GM18502 (cell line): Measurements from ENCODE around the gene ENOX2.
"Not testable (repeated sequence)": the region's sequence is repeated elsewhere in the genome, so short reads cannot be mapped to it uniquely, and the experiment has no call there.

Source experiments
- ATAC-seq: cut with Tn5 transposase; IDR thresholded peaks from one replicate; pipeline ENCODE4 v1.9.1; 2021; ENCODE audit warnings: mild to moderate bottlenecking; ENCODE audit not compliant: unreplicated experiment, poor library complexity

Gene ENOX2

DNA sequence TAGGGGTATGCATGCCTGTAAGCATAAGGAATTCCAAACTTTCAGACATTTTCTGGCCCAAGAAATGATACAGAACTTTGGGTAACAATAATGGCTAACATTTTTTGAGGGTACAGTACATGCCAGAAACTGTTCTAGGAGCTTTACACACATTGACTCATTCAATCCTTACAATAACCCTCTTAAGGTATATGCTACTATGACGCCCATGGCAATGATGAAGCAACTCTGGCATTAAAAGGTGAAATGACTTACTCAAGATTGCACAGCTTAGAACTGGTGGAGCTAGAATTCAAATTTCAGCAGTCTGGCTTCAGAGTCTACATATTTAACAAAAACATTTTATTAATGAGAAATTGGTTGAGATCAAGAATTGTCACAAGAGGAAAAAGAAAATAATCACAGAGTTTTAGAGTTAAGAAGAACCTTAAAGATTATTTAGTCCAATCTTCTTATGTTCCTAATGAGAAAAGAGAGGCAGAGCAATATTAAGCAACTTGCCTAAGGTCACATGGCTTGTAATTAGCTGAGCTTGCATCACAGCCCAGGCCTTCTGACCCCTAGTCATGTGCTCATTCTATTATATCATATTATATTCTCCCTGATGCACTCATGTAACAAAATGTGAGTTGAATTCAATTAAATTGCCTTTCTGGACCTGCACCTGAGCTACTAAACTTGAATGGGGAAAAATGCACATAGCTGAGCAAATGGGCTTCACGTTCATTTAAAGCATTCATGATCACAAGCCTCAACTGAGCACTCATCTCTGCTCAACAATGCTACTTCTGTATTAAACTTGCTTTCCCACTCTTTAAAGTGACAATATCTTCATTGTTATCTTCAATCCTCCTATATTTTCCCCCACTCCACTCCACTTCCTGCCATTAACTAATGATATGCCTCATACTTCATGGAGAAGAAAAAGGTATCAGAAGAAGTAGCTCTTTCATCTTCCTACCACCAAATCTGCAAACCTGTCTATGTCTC lies 73.2 kb downstream of the ENOX2 start:
- no peak for ATAC-seq

- ATAC-seq = no peak
Observed at GRCh38 chrX:130828641-130829040, 74.4 kb downstream of the ENOX2 start.

GRCh38 chrX:130827648-130828047 lies 75.4 kb downstream of the ENOX2 start:
- no peak for ATAC-seq

GRCh38 chrX:130826249-130826648 lies 76.8 kb downstream of the ENOX2 start:
- no peak for ATAC-seq

- no peak for ATAC-seq
Observed at GRCh38 chrX:130825525-130825924, 77.5 kb downstream of the ENOX2 start.

- not testable (repeated sequence) for ATAC-seq
Observed at GRCh38 chrX:130819367-130819766, 83.6 kb downstream of the ENOX2 start.

GRCh38 chrX:130813932-130814331 lies 89.1 kb downstream of the ENOX2 start:
- ATAC-seq = not testable (repeated sequence)

DNA sequence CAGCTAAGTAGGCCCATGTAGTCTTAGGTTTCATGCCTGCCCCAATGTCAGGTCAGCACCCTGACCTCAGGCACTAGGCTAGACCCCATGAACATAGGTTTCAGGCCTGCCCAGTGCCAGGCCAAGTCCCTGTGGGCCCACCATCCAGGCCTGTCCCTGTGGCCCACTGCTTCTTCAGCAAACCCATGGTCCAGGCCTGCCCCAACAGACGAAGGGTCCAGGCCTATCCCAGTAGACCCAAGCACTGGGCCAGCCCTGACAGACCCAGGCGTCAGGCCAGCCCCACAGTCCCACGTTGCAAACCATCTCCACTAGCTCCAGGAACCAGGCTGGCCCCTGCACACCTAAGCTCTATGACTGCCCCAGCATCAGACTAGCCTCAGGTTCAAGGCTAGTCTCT lies 92.4 kb downstream of the ENOX2 start:
- no peak for ATAC-seq

GRCh38 chrX:130805903-130806302 lies 97.1 kb downstream of the ENOX2 start:
- no peak for ATAC-seq

- no peak for ATAC-seq
Observed at GRCh38 chrX:130803537-130803936, 99.5 kb downstream of the ENOX2 start.

DNA sequence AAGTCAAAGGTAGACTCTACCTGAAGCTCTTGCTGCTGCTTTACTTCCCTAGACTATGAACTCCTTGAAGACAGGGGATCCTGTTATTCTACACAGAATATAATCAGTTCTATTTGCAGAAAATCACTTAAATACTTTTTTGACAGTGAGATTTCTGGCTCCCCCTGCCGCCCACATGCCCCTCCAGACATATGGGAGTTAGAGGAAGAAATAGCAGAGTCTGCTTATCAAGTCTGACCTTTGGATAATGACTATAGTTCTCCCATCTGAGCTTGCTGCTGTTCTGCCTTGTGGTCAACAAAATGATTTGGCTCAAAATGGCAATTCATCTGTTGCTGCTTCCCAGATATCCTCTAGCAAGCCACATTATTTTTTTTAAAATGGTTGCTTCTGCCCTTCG lies 101.1 kb downstream of the ENOX2 start:
- no peak for ATAC-seq

DNA sequence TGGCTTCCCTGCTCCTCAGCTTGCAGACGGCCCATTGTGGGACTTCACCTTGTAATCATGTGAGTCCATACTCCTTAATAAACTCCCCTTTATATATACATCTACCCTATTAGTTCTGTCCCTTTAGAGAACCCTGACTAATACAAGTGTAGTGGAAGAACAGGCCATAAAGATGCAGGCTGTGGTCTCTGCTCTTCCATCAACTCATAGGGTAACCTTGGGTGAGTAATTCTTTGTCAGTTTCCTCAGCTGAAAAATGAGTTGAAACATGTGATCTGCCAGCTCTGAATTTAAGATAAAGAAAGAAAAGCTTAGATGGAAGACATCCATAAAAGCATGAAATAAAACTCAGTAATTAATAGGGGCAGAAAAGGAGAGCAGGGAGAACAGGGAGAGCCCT lies 103.6 kb downstream of the ENOX2 start:
- ATAC-seq = no peak

DNA sequence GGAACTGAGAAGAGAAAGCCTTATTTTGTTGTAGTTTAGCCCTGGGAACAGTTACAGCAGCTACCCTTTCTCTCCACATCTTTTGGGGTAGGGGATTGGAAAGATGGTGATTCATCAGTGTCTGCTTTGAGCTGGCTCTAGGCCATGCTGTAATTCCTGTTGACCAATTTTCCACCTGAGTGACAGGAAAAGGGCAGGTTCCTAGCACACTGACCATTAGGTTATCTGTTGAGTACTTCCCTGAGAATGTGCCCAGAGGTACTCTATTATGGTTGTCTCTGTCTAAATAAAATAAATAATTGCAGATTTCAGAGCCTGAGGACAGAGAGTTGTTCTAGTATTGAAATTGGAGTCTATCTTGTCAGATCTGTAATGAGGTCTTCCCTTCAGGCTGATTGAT lies 109.0 kb downstream of the ENOX2 start:
- no peak for ATAC-seq

DNA sequence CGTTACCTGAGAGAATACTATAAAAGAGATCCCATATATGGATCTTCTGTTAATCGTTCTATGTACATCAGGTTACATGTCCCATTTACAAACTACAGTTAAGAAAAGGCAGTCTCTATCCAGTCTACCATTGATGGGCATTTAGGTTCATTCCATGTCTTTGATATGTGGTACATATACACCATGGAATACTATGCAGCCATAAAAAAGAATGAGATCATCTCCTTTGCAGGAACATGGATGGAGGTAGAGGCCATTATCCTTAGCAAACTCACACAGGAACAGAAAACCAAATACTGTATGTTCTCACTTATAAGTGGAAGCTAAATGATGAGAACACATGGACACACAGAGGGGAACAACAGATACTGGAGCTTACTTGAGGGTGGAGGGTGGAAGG lies 111.1 kb downstream of the ENOX2 start:
- ATAC-seq = not testable (repeated sequence)

DNA sequence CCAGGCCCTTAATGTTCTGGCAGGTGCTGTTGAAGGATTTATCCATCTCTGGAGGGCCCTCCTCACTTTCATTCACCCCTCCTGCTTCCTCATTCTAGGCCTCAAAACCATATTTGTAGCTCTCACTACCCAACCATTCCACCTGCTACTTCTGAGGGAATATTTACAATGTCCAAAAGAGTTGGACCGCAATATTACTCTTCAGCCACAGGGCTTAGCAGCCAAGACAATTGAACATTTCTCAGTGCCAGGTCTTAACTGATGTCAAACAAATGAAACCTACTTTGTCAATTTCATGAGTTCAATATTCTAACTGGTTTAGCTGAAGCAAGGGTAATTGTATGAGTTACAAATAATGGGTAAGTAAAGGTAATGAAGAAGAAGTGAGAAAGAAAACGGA lies 113.2 kb downstream of the ENOX2 start:
- no peak for ATAC-seq

DNA sequence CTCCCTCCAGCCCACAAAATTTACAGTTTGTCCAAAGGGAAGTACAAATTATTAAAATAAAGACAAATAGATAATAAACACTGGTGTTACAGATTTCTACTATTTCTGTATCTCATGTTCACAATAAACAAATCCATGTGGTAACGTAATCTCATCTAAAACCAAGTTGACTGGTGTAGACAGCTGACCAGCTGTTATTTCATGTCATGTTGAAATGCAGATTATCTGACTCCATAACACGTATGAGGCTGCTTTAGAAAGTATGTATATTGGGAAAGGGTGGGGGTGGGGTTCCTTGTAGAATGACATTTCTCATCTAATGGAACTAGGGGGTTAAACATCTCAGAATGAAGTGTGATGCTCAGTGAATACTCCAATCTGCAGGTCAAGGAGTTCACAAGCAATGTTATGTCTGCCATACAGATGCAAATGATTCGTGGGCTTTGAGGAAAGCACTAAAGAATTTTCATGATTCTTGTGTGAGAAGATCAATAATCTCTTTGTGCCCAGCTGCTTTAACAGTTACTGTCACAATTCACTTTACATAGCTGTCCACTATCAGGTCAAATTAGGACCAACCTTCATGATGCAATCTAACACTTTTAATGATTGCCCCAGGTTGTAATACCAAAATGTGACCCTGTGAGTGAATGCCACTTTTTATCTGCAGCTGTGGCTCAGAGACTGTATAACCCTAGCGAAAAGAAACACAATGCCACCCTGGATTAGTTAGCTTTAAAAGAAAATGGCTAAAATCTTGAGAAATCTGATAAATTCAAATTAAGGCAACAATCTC lies 114.0 kb downstream of the ENOX2 start:
- no peak for ATAC-seq

- no peak for ATAC-seq
Observed at GRCh38 chrX:130786030-130786429, 117.0 kb downstream of the ENOX2 start.

DNA sequence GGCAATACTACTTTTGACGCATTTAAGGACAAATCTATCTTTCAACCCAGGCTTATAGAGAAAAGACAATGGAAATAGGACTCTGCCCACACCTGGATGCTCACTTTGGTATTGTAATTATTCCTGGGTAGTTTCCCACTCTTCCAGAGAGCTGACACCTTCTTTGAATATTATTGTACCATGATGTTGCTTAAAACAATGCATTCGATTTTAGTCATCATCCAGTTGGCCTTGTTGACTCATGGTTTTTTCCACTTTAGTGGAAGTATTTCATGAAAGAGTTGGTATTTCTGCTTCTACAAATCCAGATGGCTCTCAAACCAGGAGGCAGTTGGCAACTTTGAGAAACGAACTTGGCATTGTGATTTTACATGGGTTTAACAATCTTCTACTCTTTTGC lies 124.2 kb downstream of the ENOX2 start:
- no peak for ATAC-seq

DNA sequence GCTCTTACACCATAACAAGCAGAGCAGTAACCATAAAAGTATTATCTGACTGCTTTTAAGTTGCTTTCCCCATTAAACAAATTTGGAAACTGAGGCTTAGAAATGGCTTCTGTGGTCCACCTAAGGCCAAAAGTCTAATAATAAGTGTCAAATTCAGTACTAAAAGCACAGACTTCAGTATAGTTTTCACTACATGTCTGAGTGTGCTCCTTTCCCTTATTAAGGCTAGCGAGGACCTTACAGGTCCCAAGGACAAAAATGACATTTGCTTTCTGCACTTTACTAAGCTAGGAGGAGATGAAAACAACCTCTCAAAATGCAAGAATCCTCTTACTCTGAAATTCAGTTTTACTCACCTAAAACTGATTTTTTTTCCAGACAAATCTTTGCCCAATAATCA lies 127.2 kb downstream of the ENOX2 start:
- ATAC-seq = peak; percentile 53

GRCh38 chrX:130772776-130773143 lies 130.2 kb downstream of the ENOX2 start:
- ATAC-seq = no peak

- ATAC-seq = no peak
Observed at GRCh38 chrX:130772105-130772775, 130.8 kb downstream of the ENOX2 start.
